Peyer's patch (tissue), 4 donors: ENCODE data around the gene PLEKHB1. TPM values are rescaled to one million over a fixed set of nuclear protein-coding genes. Genes with fewer than 3 reads are reported as not detected.

Source experiments
- DNase-seq, 3 donors: peaks; one replicate each; pipeline ENCODE4 v3.0.0-alpha.2; 2017 to 2019
- H3K27ac ChIP-seq, 4 donors: fragments of 200-600 bp; sonication (generic); one replicate each; pipeline ENCODE4 v1.5.1; 2016 to 2019
- H3K27me3 ChIP-seq, 2 donors: fragments of 200-600 bp; sonication (generic); one replicate each; pipeline ENCODE4 v1.5.1; 2019
- H3K36me3 ChIP-seq, 3 donors: fragments of 200-600 bp; sonication (generic); one replicate each; pipeline ENCODE4 v1.5.1; 2016 to 2019
- H3K4me1 ChIP-seq, 4 donors: fragments of 200-600 bp; sonication (generic); one replicate each; pipeline ENCODE4 v1.5.1; 2016 to 2019
- H3K4me3 ChIP-seq, 4 donors: fragments of 200-600 bp; sonication (generic); 1 replicate in 3 of 4; 2 replicates in 1 of 4; pipeline ENCODE4 v1.5.1; 2016 to 2019; ENCODE audit warnings: mild to moderate bottlenecking in 1 of 4
- H3K9me3 ChIP-seq, 4 donors: fragments of 200-600 bp; sonication (generic); one replicate each; pipeline ENCODE4 v1.5.1; 2016 to 2019; ENCODE audit warnings: mild to moderate bottlenecking in 1 of 4
- CTCF ChIP-seq, 6 experiments: fragments of 450-650 bp in 4 of 6; fragments of 200-600 bp in 2 of 6; sonication (generic) in 1 of 6; IDR thresholded peaks; one replicate each; pipeline ENCODE4 v1.5.1; 2017 to 2019; ENCODE audit warnings: antibody characterized with exemption in 6 of 6, mild to moderate bottlenecking in 3 of 6, moderate library complexity in 1 of 6
- POLR2A ChIP-seq, 2 donors: fragments of 450-650 bp; IDR thresholded peaks; one replicate each; pipeline ENCODE4 v1.5.1; 2017; ENCODE audit warnings: antibody characterized with exemption in 2 of 2, mild to moderate bottlenecking in 2 of 2, moderate library complexity in 2 of 2
- total RNA-seq, 4 donors: library from RNA; depleted of rRNA; stranded (reverse); fragments of >200 nt; gene quantifications; one replicate each; pipeline ENCODE4 v1.1.0, GENCODE V29; 2016

Gene PLEKHB1
- total RNA-seq, 4 donors from 2014 or later = 10.3 to 29.7 (median 12.0) TPM

GRCh38 chr11:73648571-73649046, 2.2 kb downstream of the PLEKHB1 start:
- no peaks in the 10 kb centered on the region for H3K36me3 ChIP-seq

GRCh38 chr11:73649206-73649605, 2.8 kb downstream of the PLEKHB1 start:
- DNase-seq = no peak
- no peaks in the 10 kb centered on the region for H3K27me3 ChIP-seq
- no peaks in the 10 kb centered on the region for H3K36me3 ChIP-seq
- TF ChIP-seq CTCF (IDR thresholded peaks at IDR 0.05) = no peak
- no peak for TF ChIP-seq POLR2A (IDR thresholded peaks at IDR 0.05)
- H3K4me3 ChIP-seq = no peak overlapping the region
- no peaks in the 10 kb centered on the region for H3K4me1 ChIP-seq
- H3K9me3 ChIP-seq = no peaks in the 10 kb centered on the region
- H3K27ac ChIP-seq = no peak overlapping the region

More at GRCh38 chr11:73648571-73649046, 2.2 kb downstream of the PLEKHB1 start:
- Histone ChIP-seq H3K4me1 (no peaks in the 10 kb centered on the region), H3K27me3 (no peaks in the 10 kb centered on the region), H3K27ac (no peak overlapping the region), H3K9me3 (no peaks in the 10 kb centered on the region), H3K4me3 (no peak overlapping the region)
- TF ChIP-seq POLR2A (IDR thresholded peaks at IDR 0.05) (no peak), CTCF (IDR thresholded peaks at IDR 0.05) (no peak)
- no peak for DNase-seq

- DNase-seq = no peak
- Histone ChIP-seq H3K27ac (no peak overlapping the region), H3K4me1 (no peaks in the 10 kb centered on the region), H3K9me3 (no peaks in the 10 kb centered on the region), H3K27me3 (no peaks in the 10 kb centered on the region), H3K4me3 (no peak overlapping the region), H3K36me3 (no peaks in the 10 kb centered on the region)
- TF ChIP-seq POLR2A (IDR thresholded peaks at IDR 0.05) (no peak), CTCF (IDR thresholded peaks at IDR 0.05) (no peak)
Measured at GRCh38 chr11:73650400-73650799, 4.0 kb downstream of the PLEKHB1 start.

GRCh38 chr11:73651252-73651651, 4.9 kb downstream of the PLEKHB1 start:
- DNase-seq = no peak
- TF ChIP-seq CTCF (IDR thresholded peaks at IDR 0.05) (no peak), POLR2A (IDR thresholded peaks at IDR 0.05) (no peak)
- Histone ChIP-seq H3K27me3 (no peaks in the 10 kb centered on the region), H3K27ac (no peak overlapping the region), H3K9me3 (no peaks in the 10 kb centered on the region), H3K4me1 (no peaks in the 10 kb centered on the region), H3K4me3 (no peak overlapping the region), H3K36me3 (no peaks in the 10 kb centered on the region)

- no peaks in the 10 kb centered on the region for H3K4me1 ChIP-seq
- H3K4me3 ChIP-seq = no peak overlapping the region
- H3K36me3 ChIP-seq = no peaks in the 10 kb centered on the region
- no peak overlapping the region for H3K27ac ChIP-seq
- no peaks in the 10 kb centered on the region for H3K27me3 ChIP-seq
- H3K9me3 ChIP-seq = no peaks in the 10 kb centered on the region
- TF ChIP-seq CTCF (IDR thresholded peaks at IDR 0.05) (no peak), POLR2A (IDR thresholded peaks at IDR 0.05) (no peak)
- DNase-seq = no peak
Measured at GRCh38 chr11:73651661-73652045, 5.3 kb downstream of the PLEKHB1 start.
